ENCODE results near the gene TAF8. TPM values are rescaled to one million over a fixed set of nuclear protein-coding genes. Genes with fewer than 3 reads are reported as not detected.
"Not testable (repeated sequence)": the region's sequence is repeated elsewhere in the genome, so short reads cannot be mapped to it uniquely, and the experiment has no call there.

TAF8 gene
- total and polyA plus RNA-seq, 3 experiments from 2014 or later: 20.5 to 42.6 (median 41.7) TPM

DNA sequence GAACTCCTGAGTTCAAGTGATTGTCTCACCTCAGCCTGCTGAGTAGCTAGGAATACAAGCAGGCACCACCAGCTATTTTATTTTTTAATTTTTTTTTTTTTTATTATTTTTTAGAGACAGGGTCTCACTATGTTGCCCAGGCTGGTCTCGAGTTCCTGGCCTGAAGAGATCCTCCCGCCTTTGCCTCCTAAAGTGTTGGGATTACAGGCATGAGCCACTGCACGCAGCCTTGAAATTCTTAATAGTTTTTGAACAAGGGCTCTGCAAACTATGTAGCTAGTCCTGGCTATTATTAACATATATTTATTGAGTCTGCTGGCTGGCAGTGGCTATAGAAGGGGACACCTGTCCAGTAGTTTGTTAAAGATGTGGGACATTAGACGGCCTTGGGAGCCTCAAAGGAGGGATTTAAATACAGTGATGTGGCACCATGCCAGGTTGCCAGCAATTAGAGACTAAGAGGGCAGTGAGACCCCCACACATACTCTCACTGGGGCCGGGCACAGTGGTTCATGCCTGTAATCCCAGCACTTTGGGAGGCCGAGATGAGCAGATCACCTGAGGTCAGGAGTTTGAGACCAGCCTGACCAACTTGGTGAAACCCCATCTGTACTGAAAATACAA is 21.1 kb upstream of the TAF8 start:
- POLR2A ChIA-PET: interaction anchor here (0.8 to 1.3 kb wide), 3 partner anchors 10 to 102 kb away, joined by 3 to 6 read pairs (median 5); no protein-coding TSS in a partner anchor
- H3K4me1 ChIP-seq (ENCODE audit: insufficient read depth, low read length): peaks cover 86% of the 10 kb centered on the region
- H3K4me3 Mint-ChIP-seq: peak overlapping the region in 5 of 7 donors; percentile 38 to 88 (median 75)
- peaks cover 0 to 74% (median 18%) of the 10 kb centered on the region in 3 donors for H3K36me3 Mint-ChIP-seq
- CTCF ChIA-PET: interaction anchor here (0.9 to 2.7 kb wide), 3 partner anchors 10 to 124 kb away, joined by 3 to 8 read pairs (median 3); no protein-coding TSS in a partner anchor
- peaks cover 77 to 88% (median 83%) of the 10 kb centered on the region in 3 donors for H3K4me1 Mint-ChIP-seq
- no peaks in the 10 kb centered on the region for H3K9me3 Mint-ChIP-seq
- H3K36me3 ChIP-seq (ENCODE audit: insufficient read depth, low read length): peaks cover 34% of the 10 kb centered on the region
- DNase-seq: no peak
- peak overlapping the region; percentile 83 for H3K27ac ChIP-seq (ENCODE audit: low read depth, low read length)
- H3K9me3 ChIP-seq (ENCODE audit: low read length): no peaks in the 10 kb centered on the region
- no peaks in the 10 kb centered on the region for H3K27me3 ChIP-seq (ENCODE audit: insufficient read depth, low read length, poor library complexity, severe bottlenecking)
- H3K4me3 ChIP-seq (ENCODE audit: low read length): no peak overlapping the region
- H3K27ac Mint-ChIP-seq: peak overlapping the region in 6 of 8 donors; percentile 68 to 96 (median 85)
- no peaks in the 10 kb centered on the region for H3K27me3 Mint-ChIP-seq

GRCh38 chr6:42029881-42030280 is 20.4 kb upstream of the TAF8 start:
- ChIA-PET POLR2A (no interaction called here), CTCF (interaction anchor here (1.0 to 2.7 kb wide), 4 partner anchors 9 to 109 kb away, joined by 3 to 8 read pairs (median 4); partner anchors contain the start of genes BYSL, CCND3 and MED20)
- Mint-ChIP-seq H3K36me3 (peaks cover 1 to 75% (median 20%) of the 10 kb centered on the region in 3 donors), H3K27ac (peak overlapping the region in 7 of 8 donors; percentile 54 to 93 (median 72)), H3K27me3 (no peaks in the 10 kb centered on the region), H3K9me3 (no peaks in the 10 kb centered on the region), H3K4me3 (peak overlapping the region in 6 of 7 donors; percentile 46 to 79 (median 55)), H3K4me1 (peaks cover 74 to 88% (median 87%) of the 10 kb centered on the region in 3 donors)
- H3K27ac ChIP-seq (ENCODE audit: low read depth, low read length): peak overlapping the region; percentile 75
- no peaks in the 10 kb centered on the region for H3K27me3 ChIP-seq (ENCODE audit: insufficient read depth, low read length, poor library complexity, severe bottlenecking)
- H3K9me3 ChIP-seq (ENCODE audit: low read length): no peaks in the 10 kb centered on the region
- H3K36me3 ChIP-seq (ENCODE audit: insufficient read depth, low read length): peaks cover 36% of the 10 kb centered on the region
- peaks cover 81% of the 10 kb centered on the region for H3K4me1 ChIP-seq (ENCODE audit: insufficient read depth, low read length)
- no peak for DNase-seq
- no peak overlapping the region for H3K4me3 ChIP-seq (ENCODE audit: low read length)

GRCh38 chr6:42030585-42031506 is 19.5 kb upstream of the TAF8 start:
- peaks cover 72 to 86% (median 83%) of the 10 kb centered on the region in 3 donors for H3K4me1 Mint-ChIP-seq
- no peak for DNase-seq
- H3K36me3 Mint-ChIP-seq: peaks cover 3 to 71% (median 21%) of the 10 kb centered on the region in 3 donors
- ChIA-PET CTCF (interaction anchor here (0.9 to 2.7 kb wide), 5 partner anchors 8 to 110 kb away, joined by 3 to 8 read pairs (median 4); partner anchors contain the start of genes BYSL, CCND3 and MED20), POLR2A (no interaction called here)
- Histone ChIP-seq H3K9me3 (ENCODE audit: low read length) (no peaks in the 10 kb centered on the region), H3K27me3 (ENCODE audit: insufficient read depth, low read length, poor library complexity, severe bottlenecking) (no peaks in the 10 kb centered on the region), H3K4me3 (ENCODE audit: low read length) (peak overlapping the region; percentile 38), H3K4me1 (ENCODE audit: insufficient read depth, low read length) (peaks cover 76% of the 10 kb centered on the region), H3K36me3 (ENCODE audit: insufficient read depth, low read length) (peaks cover 37% of the 10 kb centered on the region), H3K27ac (ENCODE audit: low read depth, low read length) (peak overlapping the region; percentile 75)
- H3K9me3 Mint-ChIP-seq: no peaks in the 10 kb centered on the region
- peak overlapping the region; percentile 14 to 93 (median 85) for H3K27ac Mint-ChIP-seq
- peaks cover 0 to 2% of the 10 kb centered on the region in 2 donors for H3K27me3 Mint-ChIP-seq
- peak overlapping the region in 6 of 7 donors; percentile 46 to 79 (median 69) for H3K4me3 Mint-ChIP-seq

- ChIA-PET POLR2A (no interaction called here), CTCF (interaction anchor here (1.2 kb wide), 1 partner anchor 34 kb away, joined by 3 read pairs; no protein-coding TSS in a partner anchor)
- Histone ChIP-seq H3K4me3 (ENCODE audit: low read length) (no peak overlapping the region), H3K9me3 (ENCODE audit: low read length) (no peaks in the 10 kb centered on the region), H3K4me1 (ENCODE audit: insufficient read depth, low read length) (peaks cover 70% of the 10 kb centered on the region), H3K27me3 (ENCODE audit: insufficient read depth, low read length, poor library complexity, severe bottlenecking) (no peaks in the 10 kb centered on the region), H3K36me3 (ENCODE audit: insufficient read depth, low read length) (peaks cover 26% of the 10 kb centered on the region), H3K27ac (ENCODE audit: low read depth, low read length) (no peak overlapping the region)
- H3K27ac Mint-ChIP-seq: peak overlapping the region; percentile 57 to 92 (median 87)
- no peak for DNase-seq
- peaks cover 3 to 60% (median 15%) of the 10 kb centered on the region in 3 donors for H3K36me3 Mint-ChIP-seq
- H3K4me3 Mint-ChIP-seq: peak overlapping the region; percentile 31 to 76 (median 63)
- peaks cover 62 to 75% (median 73%) of the 10 kb centered on the region in 3 donors for H3K4me1 Mint-ChIP-seq
- peaks cover 0 to 2% of the 10 kb centered on the region in 2 donors for H3K27me3 Mint-ChIP-seq
- H3K9me3 Mint-ChIP-seq: no peaks in the 10 kb centered on the region
Observed at GRCh38 chr6:42032366-42032765, 18.0 kb upstream of the TAF8 start.

- peak overlapping the region in 3 of 7 donors; percentile 0 to 60 (median 53) for H3K4me3 Mint-ChIP-seq
- not testable (repeated sequence) for H3K36me3 ChIP-seq (ENCODE audit: insufficient read depth, low read length); DNase-seq; H3K27ac ChIP-seq (ENCODE audit: low read depth, low read length); H3K4me3 ChIP-seq (ENCODE audit: low read length); H3K9me3 ChIP-seq (ENCODE audit: low read length); H3K27me3 ChIP-seq (ENCODE audit: insufficient read depth, low read length, poor library complexity, severe bottlenecking); H3K27me3 Mint-ChIP-seq; H3K9me3 Mint-ChIP-seq
- peaks cover 71% of the 10 kb centered on the region for H3K4me1 ChIP-seq (ENCODE audit: insufficient read depth, low read length)
- ChIA-PET CTCF (interaction anchor here (1.0 to 2.4 kb wide), 3 partner anchors 8 to 117 kb away, joined by 3 to 8 read pairs (median 3); partner anchors contain the start of gene MED20), POLR2A (interaction anchor here (0.6 to 0.7 kb wide), 3 partner anchors 99 to 1381 kb away, joined by 3 to 7 read pairs (median 3); no protein-coding TSS in a partner anchor)
- H3K36me3 Mint-ChIP-seq: peaks cover 3 to 44% (median 10%) of the 10 kb centered on the region in 3 donors
- H3K4me1 Mint-ChIP-seq: peaks cover 59 to 75% (median 74%) of the 10 kb centered on the region in 3 donors
- peak overlapping the region in 3 of 8 donors; percentile 2 to 90 (median 23) for H3K27ac Mint-ChIP-seq
Observed at GRCh38 chr6:42037669-42038068, 12.7 kb upstream of the TAF8 start.

DNA sequence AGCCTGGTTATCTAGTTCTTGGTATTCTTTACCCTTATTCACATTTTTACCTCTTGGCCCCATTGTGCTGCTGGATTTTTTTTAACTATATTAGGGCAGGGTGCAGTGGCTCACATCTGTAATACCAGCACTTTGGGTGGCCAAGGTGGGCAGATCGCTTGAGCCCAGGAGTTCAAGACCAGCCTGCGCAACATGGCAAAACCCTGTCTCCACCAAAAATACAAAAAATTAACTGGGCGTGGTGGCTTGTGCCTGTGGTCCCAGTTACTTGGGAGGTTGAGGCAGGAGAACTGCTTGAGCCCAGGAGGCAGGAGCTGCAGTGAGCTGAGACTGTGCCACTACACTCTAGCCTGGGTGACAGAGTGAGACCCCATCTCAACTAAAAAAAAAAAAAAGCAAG is 12.2 kb upstream of the TAF8 start:
- CTCF ChIA-PET: interaction anchor here (1.0 to 2.4 kb wide), 3 partner anchors 8 to 66 kb away, joined by 3 to 8 read pairs (median 6); no protein-coding TSS in a partner anchor
- Mint-ChIP-seq H3K9me3 (no peaks in the 10 kb centered on the region), H3K27ac (peak overlapping the region in 5 of 8 donors; percentile 2 to 90 (median 47)), H3K4me3 (peak overlapping the region in 6 of 7 donors; percentile 0 to 60 (median 42)), H3K36me3 (peaks cover 3 to 43% (median 8%) of the 10 kb centered on the region in 3 donors), H3K27me3 (peaks cover 0 to 2% of the 10 kb centered on the region in 2 donors), H3K4me1 (peaks cover 59 to 75% (median 74%) of the 10 kb centered on the region in 3 donors)
- H3K27me3 ChIP-seq (ENCODE audit: insufficient read depth, low read length, poor library complexity, severe bottlenecking): no peaks in the 10 kb centered on the region
- H3K4me1 ChIP-seq (ENCODE audit: insufficient read depth, low read length): peaks cover 71% of the 10 kb centered on the region
- H3K4me3 ChIP-seq (ENCODE audit: low read length): no peak overlapping the region
- POLR2A ChIA-PET: interaction anchor here (0.6 to 0.7 kb wide), 2 partner anchors 99 to 176 kb away, joined by 3 read pairs; no protein-coding TSS in a partner anchor
- H3K36me3 ChIP-seq (ENCODE audit: insufficient read depth, low read length): peaks cover 9% of the 10 kb centered on the region
- H3K9me3 ChIP-seq (ENCODE audit: low read length): no peaks in the 10 kb centered on the region
- no peak for DNase-seq
- no peak overlapping the region for H3K27ac ChIP-seq (ENCODE audit: low read depth, low read length)

DNA sequence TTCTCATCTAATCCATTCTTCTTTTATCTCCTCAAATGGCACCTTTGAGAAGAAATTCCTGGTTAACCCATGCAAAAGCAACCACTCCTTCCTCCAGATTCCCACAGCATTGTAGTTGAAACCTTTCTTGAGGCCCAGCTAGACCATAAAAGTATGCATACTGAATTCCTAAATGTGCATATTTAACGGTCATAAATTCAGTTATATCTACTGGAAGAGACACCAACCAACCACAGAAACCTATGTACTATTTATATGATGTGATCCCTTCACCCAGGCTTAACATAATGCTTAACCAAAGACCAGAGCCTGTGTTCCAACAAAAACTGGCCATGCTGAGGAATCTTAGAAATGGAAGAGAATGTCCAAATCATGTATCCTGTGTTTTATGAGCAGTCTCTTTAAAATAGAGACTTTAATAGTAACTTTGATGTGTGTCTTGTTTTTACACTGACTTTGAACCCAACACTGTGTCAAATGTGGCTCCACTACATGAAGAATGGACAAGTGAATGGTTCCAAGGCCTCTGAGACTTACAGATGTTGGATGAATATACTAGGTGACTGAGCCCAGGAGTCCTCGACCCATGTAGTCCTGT is 11.4 kb upstream of the TAF8 start:
- peaks cover 3 to 47% (median 8%) of the 10 kb centered on the region in 3 donors for H3K36me3 Mint-ChIP-seq
- ChIA-PET CTCF (interaction anchor here (0.7 to 14.5 kb wide), 11 partner anchors 9 to 254 kb away, joined by 3 to 175 read pairs (median 6); partner anchors contain the start of genes BYSL, CCND3, FRS3 and MED20), POLR2A (interaction anchor here (0.7 to 1.6 kb wide), 7 partner anchors 9 to 252 kb away, joined by 3 to 9 read pairs (median 6); partner anchors contain the start of genes BYSL, MED20 and TAF8)
- peak overlapping the region; percentile 49 to 98 (median 85) for H3K4me3 Mint-ChIP-seq
- Histone ChIP-seq H3K4me3 (ENCODE audit: low read length) (peak overlapping the region; percentile 59), H3K4me1 (ENCODE audit: insufficient read depth, low read length) (peaks cover 79% of the 10 kb centered on the region), H3K36me3 (ENCODE audit: insufficient read depth, low read length) (peaks cover 9% of the 10 kb centered on the region), H3K9me3 (ENCODE audit: low read length) (no peaks in the 10 kb centered on the region), H3K27me3 (ENCODE audit: insufficient read depth, low read length, poor library complexity, severe bottlenecking) (no peaks in the 10 kb centered on the region), H3K27ac (ENCODE audit: low read depth, low read length) (peak overlapping the region; percentile 26)
- H3K4me1 Mint-ChIP-seq: peaks cover 64 to 78% (median 76%) of the 10 kb centered on the region in 3 donors
- H3K27me3 Mint-ChIP-seq: peaks cover 0 to 2% of the 10 kb centered on the region in 2 donors
- no peak for DNase-seq
- no peaks in the 10 kb centered on the region for H3K9me3 Mint-ChIP-seq
- H3K27ac Mint-ChIP-seq: peak overlapping the region; percentile 73 to 96 (median 88)

Measured in CD8-positive, alpha-beta memory T cell (primary cell).